ENCODE data around the gene CANT1.
"Not testable (repeated sequence)": the region's sequence is repeated elsewhere in the genome, so short reads cannot be mapped to it uniquely, and the experiment has no call there.

The CANT1 gene

GRCh38 chr17:78954684-78955083, 54.9 kb downstream of the CANT1 start:
- DNase-seq = no peak

GRCh38 chr17:78953356-78954350, 55.9 kb downstream of the CANT1 start:
- no peak for DNase-seq

GRCh38 chr17:78952706-78953105, 56.9 kb downstream of the CANT1 start:
- DNase-seq = no peak

- DNase-seq = no peak
Observed at GRCh38 chr17:78951967-78952551, 57.5 kb downstream of the CANT1 start.

GRCh38 chr17:78950870-78951269, 58.7 kb downstream of the CANT1 start:
- no peak for DNase-seq

GRCh38 chr17:78947235-78948149, 62.1 kb downstream of the CANT1 start:
- no peak for DNase-seq

- DNase-seq = no peak
Observed at GRCh38 chr17:78946631-78947030, 62.9 kb downstream of the CANT1 start.

- DNase-seq = no peak
Observed at GRCh38 chr17:78946131-78946530, 63.4 kb downstream of the CANT1 start.

GRCh38 chr17:78945455-78945854, 64.1 kb downstream of the CANT1 start:
- DNase-seq = not testable (repeated sequence)

- no peak for DNase-seq
Observed at GRCh38 chr17:78944956-78945355, 64.6 kb downstream of the CANT1 start.

- DNase-seq = no peak
Observed at GRCh38 chr17:78944026-78944425, 65.5 kb downstream of the CANT1 start.

All from NCI-H1436 treated with DMSO at 0.1 percent for 48 hours (cell line).